GM19238 (cell line): ENCODE measurements around the gene STON1.
"Not testable (repeated sequence)": the region's sequence is repeated elsewhere in the genome, so short reads cannot be mapped to it uniquely, and the experiment has no call there.

Experiments used
- DNase-seq: peaks from one replicate; pipeline ENCODE4 v3.0.0; 2011; ENCODE audit warnings: low spot score; ENCODE audit not compliant: insufficient read length

The STON1 gene

GRCh38 chr2:48613211-48613610 is 83.3 kb downstream of the STON1 start:
- DNase-seq = no peak

- DNase-seq = not testable (repeated sequence)
Measured at GRCh38 chr2:48614581-48614980, 84.6 kb downstream of the STON1 start.

- no peak for DNase-seq
Measured at GRCh38 chr2:48617618-48618017, 87.7 kb downstream of the STON1 start, which contains the start of gene GTF2A1L. Gene GTF2A1L, plus strand, starts transcription at chr2:48617856. Its CDS starts 19 bp downstream, at chr2:48617875.

- DNase-seq = no peak
Measured at GRCh38 chr2:48619526-48619925, 89.6 kb downstream of the STON1 start.

GRCh38 chr2:48620604-48621003 is 90.7 kb downstream of the STON1 start:
- DNase-seq = no peak

- not testable (repeated sequence) for DNase-seq
Measured at GRCh38 chr2:48622691-48623090, 92.7 kb downstream of the STON1 start.

GRCh38 chr2:48624696-48625095 is 94.7 kb downstream of the STON1 start:
- no peak for DNase-seq

- DNase-seq = no peak
Measured at GRCh38 chr2:48626047-48626446, 96.1 kb downstream of the STON1 start.

- DNase-seq = no peak
Measured at GRCh38 chr2:48633143-48633542, 103.2 kb downstream of the STON1 start.

- no peak for DNase-seq
Measured at GRCh38 chr2:48635786-48636185, 105.8 kb downstream of the STON1 start.

GRCh38 chr2:48638261-48638660 is 108.3 kb downstream of the STON1 start:
- no peak for DNase-seq
